BJ (cell line): Measurements from ENCODE around the gene DNMT1. TPM values are rescaled to one million over a fixed set of nuclear protein-coding genes. Genes with fewer than 3 reads are reported as not detected.
"Not testable (repeated sequence)": the region's sequence is repeated elsewhere in the genome, so short reads cannot be mapped to it uniquely, and the experiment has no call there.

Source experiments
- CTCF ChIA-PET: fragments of 350-600 bp; formaldehyde crosslinking; extraction: SDS; loops from one replicate; lab custom pipeline; 2021; ENCODE audit warnings: antibody characterized with exemption, inconsistent platforms; lab: Yijun Ruan, JAX
- POLR2A ChIA-PET: fragments of 300-600 bp; sonication (Branson Sonifier 250); formaldehyde crosslinking; extraction: SDS; loops from one replicate; lab custom pipeline; 2021; ENCODE audit warnings: antibody characterized with exemption; lab: Charles Lee
- DNase-seq: peaks from one replicate; pipeline ENCODE4 v3.0.0-alpha.2; 2011; ENCODE audit warnings: low read depth
- H3K27me3 ChIP-seq: 2 replicates; pipeline ENCODE4 v1.6.0; 2011; ENCODE audit warnings: low read length; ENCODE audit not compliant: control insufficient read depth, insufficient read depth
- H3K36me3 ChIP-seq: 2 replicates; pipeline ENCODE4 v1.5.1; 2011; ENCODE audit warnings: low read length; ENCODE audit not compliant: control insufficient read depth, insufficient read depth
- H3K4me3 ChIP-seq: 2 replicates; pipeline ENCODE4 v1.5.1; 2011; ENCODE audit warnings: low read depth, mild to moderate bottlenecking, control low read depth, low read length
- CTCF ChIP-seq: IDR thresholded peaks from 2 replicates; pipeline ENCODE4 v1.5.1; 2011; ENCODE audit warnings: low read depth, mild to moderate bottlenecking, control low read depth, inconsistent platforms, low read length, moderate library complexity; ENCODE audit not compliant: insufficient read depth
- polyA plus RNA-seq: library from polyadenylated mRNA; depleted of rRNA; stranded (reverse); fragments of >200 nt; gene quantifications from 2 replicates; pipeline ENCODE4 v1.2.3, GENCODE V29; 2011

DNMT1 gene
- polyA plus RNA-seq, 1 experiment, result 31.5 TPM

DNA sequence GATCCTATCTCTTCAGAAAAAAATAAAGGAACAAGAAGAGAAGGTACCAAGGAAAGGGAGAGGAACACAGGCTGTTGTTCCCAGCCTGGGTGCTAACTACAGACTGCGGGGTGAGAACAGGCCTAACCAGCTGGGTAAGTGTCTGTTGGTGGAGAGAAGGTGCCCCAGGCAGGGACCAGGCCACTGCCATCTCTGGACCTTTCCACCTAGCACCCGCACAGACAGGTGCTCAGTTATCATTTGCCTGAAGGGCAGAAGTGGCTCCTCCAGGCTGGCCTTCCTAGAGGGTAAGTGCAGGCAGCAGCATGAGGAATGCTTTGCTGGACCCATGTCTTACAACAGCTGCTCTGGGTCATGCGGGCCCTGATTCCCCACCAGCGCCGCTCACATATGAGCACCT, 10.1 kb downstream of the DNMT1 start:
- Histone ChIP-seq H3K27me3 (no peaks in the 10 kb centered on the region), H3K4me3 (no peak overlapping the region), H3K36me3 (peaks cover 6% of the 10 kb centered on the region; the same call in 1 of the 2 replicates)
- DNase-seq, result no peak
- CTCF ChIA-PET, result interaction anchor here (0.6 kb wide), 1 partner anchor 38 kb away, joined by 3 read pairs; no protein-coding TSS in a partner anchor
- TF ChIP-seq CTCF, result no peak
- POLR2A ChIA-PET, result no interaction called here

DNA sequence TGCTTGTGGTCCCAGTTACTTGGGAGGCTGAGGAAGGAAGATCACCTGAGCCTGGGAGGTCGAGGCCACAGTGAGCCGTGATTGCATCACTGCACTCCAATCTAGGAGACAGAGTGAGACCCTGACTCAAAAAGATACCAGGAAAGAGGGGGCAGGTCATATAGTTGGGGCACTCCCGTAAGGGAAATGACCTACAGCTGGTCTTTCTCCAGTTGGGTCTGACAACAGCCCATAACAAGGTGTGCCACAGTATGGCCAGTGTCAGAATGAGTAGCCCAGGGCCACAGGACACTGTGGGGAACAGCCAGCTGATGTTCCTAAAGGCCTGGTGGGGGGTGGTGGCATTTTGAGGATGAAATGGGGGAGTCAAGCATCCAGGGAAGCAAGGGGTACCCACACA, 10.8 kb downstream of the DNMT1 start:
- Histone ChIP-seq H3K4me3 (no peak overlapping the region), H3K27me3 (no peaks in the 10 kb centered on the region), H3K36me3 (peaks cover 6% of the 10 kb centered on the region; the same call in 1 of the 2 replicates)
- no peak for TF ChIP-seq CTCF
- no peak for DNase-seq
- CTCF ChIA-PET, result no interaction called here
- POLR2A ChIA-PET, result no interaction called here

DNA sequence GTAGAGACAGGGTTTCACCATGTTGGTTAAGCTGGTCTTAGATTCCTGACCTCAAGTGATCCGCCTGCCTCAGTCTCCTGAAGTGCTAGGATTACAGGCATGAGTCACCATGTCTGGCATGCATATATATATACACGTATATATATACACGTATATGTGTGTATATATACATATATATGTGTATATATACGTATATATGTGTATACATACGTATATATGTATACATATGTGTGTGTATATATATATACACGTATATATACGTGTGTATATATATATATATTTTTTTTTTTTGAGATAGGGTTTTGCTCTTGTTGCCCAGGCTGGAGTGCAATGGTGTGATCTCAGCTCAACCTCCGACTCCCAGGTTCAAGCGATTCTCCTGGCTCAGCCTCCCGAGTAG, 11.9 kb downstream of the DNMT1 start:
- no peak for DNase-seq
- no peaks in the 10 kb centered on the region for H3K27me3 ChIP-seq
- H3K36me3 ChIP-seq, result peaks cover 6% of the 10 kb centered on the region; the same call in 1 of the 2 replicates
- CTCF ChIA-PET, result interaction anchor here (1.1 to 1.7 kb wide), 3 partner anchors 12 to 67 kb away, joined by 4 to 10 read pairs (median 5); partner anchors contain the start of gene DNMT1
- H3K4me3 ChIP-seq, result no peak overlapping the region
- TF ChIP-seq CTCF, result no peak
- POLR2A ChIA-PET, result no interaction called here

GRCh38 chr19:10182076-10182475, 12.7 kb downstream of the DNMT1 start:
- H3K36me3 ChIP-seq, result peaks cover 6% of the 10 kb centered on the region; the same call in 1 of the 2 replicates
- no peak for TF ChIP-seq CTCF
- CTCF ChIA-PET, result interaction anchor here (0.5 to 1.7 kb wide), 4 partner anchors 12 to 68 kb away, joined by 3 to 10 read pairs (median 4); partner anchors contain the start of gene DNMT1
- no peaks in the 10 kb centered on the region for H3K27me3 ChIP-seq
- no peak for DNase-seq
- POLR2A ChIA-PET, result no interaction called here
- H3K4me3 ChIP-seq, result no peak overlapping the region

GRCh38 chr19:10180459-10180858, 14.3 kb downstream of the DNMT1 start:
- H3K4me3 ChIP-seq, result no peak overlapping the region
- H3K36me3 ChIP-seq, result peaks cover 5% of the 10 kb centered on the region; the same call in 1 of the 2 replicates
- ChIA-PET CTCF (no interaction called here), POLR2A (no interaction called here)
- no peak for DNase-seq
- H3K27me3 ChIP-seq, result no peaks in the 10 kb centered on the region
- no peak for TF ChIP-seq CTCF

- H3K36me3 ChIP-seq, DNase-seq, H3K27me3 ChIP-seq, POLR2A ChIA-PET, H3K4me3 ChIP-seq, CTCF ChIA-PET: not testable (repeated sequence)
Measured at GRCh38 chr19:10180024-10180423, 14.7 kb downstream of the DNMT1 start.
